ENCODE data around the gene MAGED1.
"Not testable (repeated sequence)": the region's sequence is repeated elsewhere in the genome, so short reads cannot be mapped to it uniquely, and the experiment has no call there.

Gene MAGED1

GRCh38 chrX:51896626-51897025, 3.2 kb downstream of the MAGED1 start:
- DNase-seq: no peak

GRCh38 chrX:51899741-51900140, 6.3 kb downstream of the MAGED1 start:
- DNase-seq: no peak

- no peak for DNase-seq
Measured at GRCh38 chrX:51902510-51903050, 9.2 kb downstream of the MAGED1 start.

- not testable (repeated sequence) for DNase-seq
Measured at GRCh38 chrX:51905152-51905551, 11.7 kb downstream of the MAGED1 start.

GRCh38 chrX:51905711-51906110, 12.3 kb downstream of the MAGED1 start:
- no peak for DNase-seq

- no peak for DNase-seq
Measured at GRCh38 chrX:51917604-51918003, 24.2 kb downstream of the MAGED1 start.

- DNase-seq: no peak
Measured at GRCh38 chrX:51922561-51922960, 29.1 kb downstream of the MAGED1 start.

- no peak for DNase-seq
Measured at GRCh38 chrX:51931566-51932150, 38.2 kb downstream of the MAGED1 start.

All from NCI-H1930 (cell line).